ENCODE results near the gene ZNF526.

ZNF526 gene

DNA sequence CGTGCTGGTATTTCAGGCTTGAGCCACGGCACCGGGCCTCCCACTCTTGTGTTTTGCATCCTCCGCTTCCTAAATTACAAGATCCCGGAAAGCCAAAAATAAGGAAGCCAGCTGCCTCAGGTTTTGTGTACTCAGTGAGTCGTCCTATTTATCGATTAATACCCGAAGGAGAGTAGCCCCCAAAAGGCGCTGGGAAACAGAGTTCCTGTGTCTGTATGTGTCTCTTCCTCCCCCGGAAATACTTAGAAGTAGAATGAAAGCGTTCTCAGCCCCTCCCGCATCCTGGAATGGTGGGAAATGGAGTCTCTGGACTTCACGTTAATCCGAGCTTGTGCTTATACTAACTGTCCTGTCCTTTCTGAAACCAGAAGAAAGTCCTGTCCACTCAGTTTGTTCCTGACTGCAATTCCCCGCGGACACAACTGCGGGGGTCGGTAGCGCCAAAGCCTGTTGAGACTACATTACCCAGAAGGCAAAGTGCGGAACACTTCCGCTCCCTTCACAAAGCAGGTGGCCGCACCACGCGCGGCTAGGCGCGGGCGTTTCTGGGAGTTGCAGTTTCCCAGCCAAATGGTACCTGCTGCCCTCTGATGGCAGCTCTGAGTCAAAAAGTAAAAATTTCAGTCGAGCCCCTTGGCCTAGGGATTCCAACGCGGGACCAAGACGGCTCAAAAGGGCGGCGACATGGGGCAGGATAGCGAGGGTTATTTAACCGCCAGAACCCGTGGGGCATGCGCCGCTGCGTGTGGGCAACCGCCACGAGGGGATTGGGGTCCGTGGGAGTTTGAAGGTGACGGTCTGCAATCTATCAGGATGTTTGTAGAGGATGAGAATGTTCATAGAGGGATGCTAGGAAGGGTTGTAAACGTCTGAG lies 24.5 kb downstream of the ZNF526 start:
- Histone ChIP-seq H3K27me3 (no peaks in the 10 kb centered on the region), H3K4me1 (peaks cover 10% of the 10 kb centered on the region), H3K36me3 (peaks cover 18% of the 10 kb centered on the region), H3K4me3 (ENCODE audit: low read depth, low read length) (peak overlapping the region; percentile 87), H3K9me3 (no peaks in the 10 kb centered on the region)
- DNase-seq, result peak; percentile 94
- TF ChIP-seq, protein P1, sequence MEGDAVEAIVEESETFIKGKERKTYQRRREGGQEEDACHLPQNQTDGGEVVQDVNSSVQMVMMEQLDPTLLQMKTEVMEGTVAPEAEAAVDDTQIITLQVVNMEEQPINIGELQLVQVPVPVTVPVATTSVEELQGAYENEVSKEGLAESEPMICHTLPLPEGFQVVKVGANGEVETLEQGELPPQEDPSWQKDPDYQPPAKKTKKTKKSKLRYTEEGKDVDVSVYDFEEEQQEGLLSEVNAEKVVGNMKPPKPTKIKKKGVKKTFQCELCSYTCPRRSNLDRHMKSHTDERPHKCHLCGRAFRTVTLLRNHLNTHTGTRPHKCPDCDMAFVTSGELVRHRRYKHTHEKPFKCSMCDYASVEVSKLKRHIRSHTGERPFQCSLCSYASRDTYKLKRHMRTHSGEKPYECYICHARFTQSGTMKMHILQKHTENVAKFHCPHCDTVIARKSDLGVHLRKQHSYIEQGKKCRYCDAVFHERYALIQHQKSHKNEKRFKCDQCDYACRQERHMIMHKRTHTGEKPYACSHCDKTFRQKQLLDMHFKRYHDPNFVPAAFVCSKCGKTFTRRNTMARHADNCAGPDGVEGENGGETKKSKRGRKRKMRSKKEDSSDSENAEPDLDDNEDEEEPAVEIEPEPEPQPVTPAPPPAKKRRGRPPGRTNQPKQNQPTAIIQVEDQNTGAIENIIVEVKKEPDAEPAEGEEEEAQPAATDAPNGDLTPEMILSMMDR (IDR thresholded peaks at IDR 0.05; ENCODE audit: low read depth, low read length), result peak; percentile 69

DNA sequence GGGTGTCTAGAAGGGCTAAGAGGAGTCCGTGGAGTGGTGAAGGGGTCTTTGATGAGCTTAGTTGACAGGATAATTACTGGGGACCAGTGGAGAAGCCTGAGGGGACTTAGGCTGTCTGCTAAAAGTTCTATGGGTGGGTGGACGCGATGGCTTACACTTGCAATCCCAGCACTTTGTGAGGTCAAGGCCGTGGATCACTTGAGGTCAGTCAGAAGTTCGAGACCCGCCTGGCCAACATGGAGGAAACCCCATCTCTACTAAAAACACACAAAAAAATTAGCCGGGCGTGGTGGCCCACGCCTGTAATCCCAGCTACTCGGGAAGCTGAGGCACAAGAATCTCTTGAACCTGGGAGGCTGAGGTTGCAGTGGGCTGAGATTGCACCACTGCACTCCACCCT lies 25.1 kb downstream of the ZNF526 start:
- Histone ChIP-seq H3K9me3 (no peaks in the 10 kb centered on the region), H3K36me3 (peaks cover 22% of the 10 kb centered on the region), H3K4me3 (ENCODE audit: low read depth, low read length) (no peak overlapping the region), H3K4me1 (peaks cover 10% of the 10 kb centered on the region), H3K27me3 (no peaks in the 10 kb centered on the region)
- no peak for DNase-seq
- TF ChIP-seq, protein P1 (IDR thresholded peaks at IDR 0.05; ENCODE audit: low read depth, low read length), result no peak

DNA sequence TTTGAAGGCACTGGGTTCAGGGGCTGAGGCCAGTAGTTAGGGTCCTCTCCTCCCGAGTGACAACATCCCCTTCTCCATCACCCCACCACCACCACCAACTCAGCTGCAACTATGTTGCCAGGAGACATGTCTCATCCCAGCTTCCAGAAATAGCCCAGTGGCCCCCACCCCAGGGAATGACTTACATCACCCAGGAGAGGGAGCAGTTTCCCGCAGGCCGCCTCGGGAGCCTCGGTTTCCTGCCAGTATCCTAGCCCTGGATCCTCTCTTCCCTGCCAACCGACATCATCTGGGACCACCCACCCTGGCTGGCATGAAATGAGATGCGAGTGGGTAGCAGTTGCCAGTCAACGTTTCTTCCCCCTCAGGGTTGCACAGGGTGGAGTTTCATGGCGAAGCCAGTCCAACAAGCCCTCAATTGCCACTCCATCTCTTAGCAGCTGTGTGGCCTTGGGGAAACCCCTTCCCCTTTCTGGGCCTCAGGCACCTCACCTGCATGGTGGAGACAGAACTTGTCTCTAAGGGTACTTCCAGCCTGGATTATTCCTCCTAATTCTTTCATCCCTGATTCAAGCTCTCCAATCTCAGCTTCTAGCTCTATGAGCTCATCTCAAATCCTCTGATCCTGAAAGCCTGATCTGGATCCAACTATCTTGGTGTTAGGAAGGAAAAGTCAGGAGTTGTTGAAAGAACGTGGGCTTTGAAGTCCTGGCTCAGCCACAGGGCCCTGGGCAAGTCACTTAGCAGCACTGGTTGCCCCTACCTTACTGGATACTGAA lies 26.2 kb downstream of the ZNF526 start:
- TF ChIP-seq, protein P1 (IDR thresholded peaks at IDR 0.05; ENCODE audit: low read depth, low read length), result peak; percentile 75
- H3K9me3 ChIP-seq, result no peaks in the 10 kb centered on the region
- H3K27me3 ChIP-seq, result no peaks in the 10 kb centered on the region
- H3K4me3 ChIP-seq (ENCODE audit: low read depth, low read length), result no peak overlapping the region
- DNase-seq, result peak; percentile 83
- peaks cover 23% of the 10 kb centered on the region for H3K36me3 ChIP-seq
- H3K4me1 ChIP-seq, result peaks cover 12% of the 10 kb centered on the region

DNA sequence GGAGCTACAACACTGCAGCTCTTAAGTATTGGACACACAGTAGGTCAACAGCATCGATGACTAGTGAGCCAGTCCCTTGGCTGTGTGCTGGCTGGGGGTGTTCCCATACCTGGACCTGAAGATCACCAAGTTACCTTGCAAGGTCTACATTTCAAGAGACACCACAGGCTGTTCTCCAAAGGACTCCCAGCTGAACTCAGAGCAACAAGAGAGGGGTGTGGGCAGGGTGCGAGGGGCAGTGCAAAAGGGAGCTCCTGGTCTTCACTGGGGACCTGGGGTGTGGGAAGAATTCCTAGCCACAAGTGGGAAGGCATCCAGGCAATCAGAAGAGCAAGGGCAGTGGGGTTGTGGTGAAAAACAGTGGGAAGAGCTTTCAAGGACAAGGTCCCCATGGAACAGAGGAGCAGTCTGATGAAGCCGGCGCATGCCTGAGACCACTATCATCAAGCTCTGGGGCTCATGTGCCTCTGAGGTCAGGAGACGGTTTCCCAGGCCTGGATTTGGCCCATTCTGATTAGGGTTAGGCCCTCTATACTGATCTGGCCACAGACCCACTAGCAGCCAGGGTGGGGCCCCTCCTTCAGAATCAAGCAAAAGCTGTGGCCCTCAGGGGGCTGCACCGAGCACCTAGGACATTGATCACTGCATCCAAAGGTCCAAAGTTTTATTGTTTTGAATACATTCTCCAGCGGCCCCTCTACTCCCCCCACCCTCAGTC lies 27.0 kb downstream of the ZNF526 start:
- no peak overlapping the region for H3K4me3 ChIP-seq (ENCODE audit: low read depth, low read length)
- peaks cover 23% of the 10 kb centered on the region for H3K36me3 ChIP-seq
- peaks cover 19% of the 10 kb centered on the region for H3K4me1 ChIP-seq
- H3K27me3 ChIP-seq, result no peaks in the 10 kb centered on the region
- no peaks in the 10 kb centered on the region for H3K9me3 ChIP-seq
- TF ChIP-seq, protein P1 (IDR thresholded peaks at IDR 0.05; ENCODE audit: low read depth, low read length), result no peak
- no peak for DNase-seq

DNA sequence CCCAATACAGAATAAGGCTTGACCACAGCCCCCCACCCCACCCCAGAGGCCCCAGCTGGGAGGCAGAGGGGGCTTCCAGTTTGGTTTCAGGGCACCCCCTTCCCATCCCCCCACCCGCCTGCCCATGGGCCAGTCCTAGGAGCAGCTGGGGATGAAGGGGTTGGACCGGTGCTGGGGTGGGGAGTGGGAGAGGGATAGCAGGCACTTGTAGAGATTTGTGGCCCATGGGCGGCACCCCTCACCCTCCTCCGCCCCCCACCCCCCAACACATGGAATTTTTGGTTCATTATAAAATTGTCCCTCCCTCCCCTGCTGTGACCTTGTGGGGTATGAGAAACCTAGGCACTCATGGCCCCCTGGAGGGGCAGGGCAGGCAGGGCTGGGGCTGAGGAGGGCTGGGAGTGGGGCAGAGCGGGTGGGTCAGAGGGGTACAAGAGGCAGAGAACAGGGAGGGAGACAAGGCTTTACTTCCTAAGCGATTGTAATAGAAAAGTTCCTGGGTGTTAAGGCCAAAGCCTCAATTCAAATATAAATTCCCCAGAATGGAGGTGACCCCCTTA lies 27.6 kb downstream of the ZNF526 start:
- Histone ChIP-seq H3K9me3 (no peaks in the 10 kb centered on the region), H3K4me1 (peaks cover 19% of the 10 kb centered on the region), H3K4me3 (ENCODE audit: low read depth, low read length) (no peak overlapping the region), H3K27me3 (no peaks in the 10 kb centered on the region), H3K36me3 (peaks cover 23% of the 10 kb centered on the region)
- TF ChIP-seq, protein P1 (IDR thresholded peaks at IDR 0.05; ENCODE audit: low read depth, low read length), result no peak
- no peak for DNase-seq
